Glomerular endothelial cell (primary cell): Measurements from ENCODE around the gene FFAR1. TPM values are rescaled to one million over a fixed set of nuclear protein-coding genes. Genes with fewer than 3 reads are reported as not detected.

Experiments used
- DNase-seq: peaks from one replicate; pipeline ENCODE4 v3.0.0-alpha.2; 2011; ENCODE audit warnings: low read depth, low spot score; ENCODE audit errors: extremely low read depth
- total RNA-seq: library from RNA; depleted of rRNA; stranded (reverse); fragments of >200 nt; gene quantifications from 2 replicates; pipeline ENCODE4 v1.2.3, GENCODE V29; 2015

Gene FFAR1
- total RNA-seq, 1 donor from 2014 or later = not detected

- no peak for DNase-seq
These were observed 34.2 kb downstream of the FFAR1 start for GRCh38 chr19:35381926-35382325.

- DNase-seq = no peak
These were observed 35.8 kb downstream of the FFAR1 start for GRCh38 chr19:35383536-35383935.

GRCh38 chr19:35388277-35389054 is 40.8 kb downstream of the FFAR1 start:
- no peak for DNase-seq

GRCh38 chr19:35389192-35389861 is 41.6 kb downstream of the FFAR1 start:
- DNase-seq = no peak

GRCh38 chr19:35392742-35393715 is 45.3 kb downstream of the FFAR1 start:
- no peak for DNase-seq

GRCh38 chr19:35395382-35396199 is 47.9 kb downstream of the FFAR1 start:
- no peak for DNase-seq

GRCh38 chr19:35396240-35396885 is 48.7 kb downstream of the FFAR1 start:
- DNase-seq = no peak

- no peak for DNase-seq
These were observed 49.4 kb downstream of the FFAR1 start for GRCh38 chr19:35397064-35397463.

Other genes with a start within 250 kb of the FFAR1 start
- gene FXYD3, start 232.1 kb upstream of the FFAR1 start, total RNA-seq = not detected in 2 replicates
- not detected in 2 replicates for gene LGI4, start 212.8 kb upstream of the FFAR1 start, total RNA-seq
- not detected in 2 replicates for gene FXYD1, start 209.1 kb upstream of the FFAR1 start, total RNA-seq
- gene FXYD7, start 204.6 kb upstream of the FFAR1 start, total RNA-seq = not detected in 2 replicates
- gene FXYD5, start 193.2 kb upstream of the FFAR1 start, total RNA-seq = 105 and 166 TPM in 2 replicates
- not detected in 2 replicates for gene FAM187B, start 119.2 kb upstream of the FFAR1 start, total RNA-seq
- gene LSR, start 98.9 kb upstream of the FFAR1 start, total RNA-seq = 1.6 and 7.5 TPM in 2 replicates
- 73.1 and 80.6 TPM in 2 replicates for gene USF2, start 78.9 kb upstream of the FFAR1 start, total RNA-seq
- gene HAMP, start 65.4 kb upstream of the FFAR1 start, total RNA-seq = 0.06 TPM in 1 of 2 replicates, not detected in the other
- 0.68 TPM in 1 of 2 replicates, not detected in the other for gene MAG, start 55.7 kb upstream of the FFAR1 start, total RNA-seq
- 0.29 and 1.8 TPM in 2 replicates for gene CD22, start 18.7 kb upstream of the FFAR1 start, total RNA-seq
- gene FFAR3, start 10.6 kb downstream of the FFAR1 start, total RNA-seq = not detected in 2 replicates
- gene GPR42, start 23.2 kb downstream of the FFAR1 start, total RNA-seq = not detected in 2 replicates
- gene FFAR2, start 100.4 kb downstream of the FFAR1 start, total RNA-seq = not detected in 2 replicates
- gene KRTDAP, start 142.6 kb downstream of the FFAR1 start, total RNA-seq = not detected in 2 replicates
- 17.4 TPM in 1 of 2 replicates, not detected in the other for gene DMKN, start 165.7 kb downstream of the FFAR1 start, total RNA-seq
- gene SBSN, start 180.4 kb downstream of the FFAR1 start, total RNA-seq = not detected in 2 replicates
- gene GAPDHS, start 185.6 kb downstream of the FFAR1 start, total RNA-seq = not detected in 2 replicates
- 77.8 and 79.9 TPM in 2 replicates for gene TMEM147, start 197.7 kb downstream of the FFAR1 start, total RNA-seq
- gene ATP4A, start 215.8 kb downstream of the FFAR1 start, total RNA-seq = not detected in 2 replicates
- not detected in 2 replicates for gene PMIS2, start 238.3 kb downstream of the FFAR1 start, total RNA-seq